HTERT RPE-1 (cell line): Measurements from ENCODE around the gene IMPACT.

ENCODE experiments used
- in situ Hi-C: fragments of 300-500 bp; cut with MboI; formaldehyde crosslinking; loops from 4 replicates; pipeline ENCODE4 v1.14.3; 2020; ENCODE audit warnings: low sequenced_read_pairs

The IMPACT gene

GRCh38 chr18:24426398-24427294 lies at the start of gene IMPACT:
Gene IMPACT (plus strand): TSS chr18:24426670. CDS start chr18:24426757, 87 bp downstream.
- in situ Hi-C loops: no loop called here

- in situ Hi-C loops: no loop called here
Measured at GRCh38 chr18:24378598-24378997, 47.9 kb upstream of the IMPACT start.

- in situ Hi-C loops: no loop called here
Measured at GRCh38 chr18:24380163-24380747, 46.2 kb upstream of the IMPACT start.

GRCh38 chr18:24381126-24381525 lies 45.3 kb upstream of the IMPACT start:
- in situ Hi-C loops: no loop called here

- in situ Hi-C loops: no loop called here
Measured at GRCh38 chr18:24386681-24387080, 39.8 kb upstream of the IMPACT start.

GRCh38 chr18:24388957-24389356 lies 37.5 kb upstream of the IMPACT start:
- in situ Hi-C loops: no loop called here

GRCh38 chr18:24395049-24395795 lies 31.2 kb upstream of the IMPACT start:
- in situ Hi-C loops: no loop called here

GRCh38 chr18:24396082-24396633 lies 30.3 kb upstream of the IMPACT start:
- in situ Hi-C loops: no loop called here

GRCh38 chr18:24397131-24397693 lies 29.3 kb upstream of the IMPACT start:
- in situ Hi-C loops: no loop called here

- in situ Hi-C loops: no loop called here
Measured at GRCh38 chr18:24397694-24398368, 28.6 kb upstream of the IMPACT start, which contains the start of gene OSBPL1A. Gene OSBPL1A (minus strand): TSS chr18:24397824. CDS start chr18:24377533, 20,291 bp downstream.

GRCh38 chr18:24398540-24398939 lies 27.9 kb upstream of the IMPACT start:
- in situ Hi-C loops: no loop called here

- in situ Hi-C loops: no loop called here
Measured at GRCh38 chr18:24400587-24400986, 25.9 kb upstream of the IMPACT start.

GRCh38 chr18:24402209-24402785 lies 24.2 kb upstream of the IMPACT start:
- in situ Hi-C loops: no loop called here

- in situ Hi-C loops: no loop called here
Measured at GRCh38 chr18:24403076-24403475, 23.4 kb upstream of the IMPACT start.

GRCh38 chr18:24404591-24404990 lies 21.9 kb upstream of the IMPACT start:
- in situ Hi-C loops: no loop called here

GRCh38 chr18:24408496-24408895 lies 18.0 kb upstream of the IMPACT start:
- in situ Hi-C loops: no loop called here

- in situ Hi-C loops: no loop called here
Measured at GRCh38 chr18:24413148-24413547, 13.3 kb upstream of the IMPACT start.

- in situ Hi-C loops: no loop called here
Measured at GRCh38 chr18:24414349-24415003, 12.0 kb upstream of the IMPACT start.

GRCh38 chr18:24417480-24417879 lies 9.0 kb upstream of the IMPACT start:
- in situ Hi-C loops: no loop called here
